Right ventricle myocardium superior (tissue), 1 donor: Measurements from ENCODE around the gene RREB1. TPM values are rescaled to one million over a fixed set of nuclear protein-coding genes. Genes with fewer than 3 reads are reported as not detected.

ENCODE experiments used
- ATAC-seq: fragments of 200-7000 bp; cut with Tn5 transposase; one replicate; pipeline ENCODE4 v1.9.1; 2020; ENCODE audit warnings: mild to moderate bottlenecking; ENCODE audit not compliant: poor library complexity
- DNase-seq: peaks from one replicate; pipeline ENCODE4 v3.0.0-alpha.2; 2020
- intact Hi-C: fragments of 100-400 bp; cut with DNase I; formaldehyde crosslinking; loops from one replicate; pipeline ENCODE4 v1.11.2; 2022
- total RNA-seq: library from RNA; stranded (reverse); fragmentation: NEBNext Ultra II Directional; extraction: Animal tissue kit (Norgen Biotek cat#: 25700); gene quantifications from one replicate; pipeline ENCODE4 v1.2.1, GENCODE V29; 2021
- donor health status: DM: no; HTN: yes; CAD: no; lungs with severe emphysema.

Gene RREB1
- total RNA-seq, 1 donor from 2014 or later, result 34.2 TPM

DNA sequence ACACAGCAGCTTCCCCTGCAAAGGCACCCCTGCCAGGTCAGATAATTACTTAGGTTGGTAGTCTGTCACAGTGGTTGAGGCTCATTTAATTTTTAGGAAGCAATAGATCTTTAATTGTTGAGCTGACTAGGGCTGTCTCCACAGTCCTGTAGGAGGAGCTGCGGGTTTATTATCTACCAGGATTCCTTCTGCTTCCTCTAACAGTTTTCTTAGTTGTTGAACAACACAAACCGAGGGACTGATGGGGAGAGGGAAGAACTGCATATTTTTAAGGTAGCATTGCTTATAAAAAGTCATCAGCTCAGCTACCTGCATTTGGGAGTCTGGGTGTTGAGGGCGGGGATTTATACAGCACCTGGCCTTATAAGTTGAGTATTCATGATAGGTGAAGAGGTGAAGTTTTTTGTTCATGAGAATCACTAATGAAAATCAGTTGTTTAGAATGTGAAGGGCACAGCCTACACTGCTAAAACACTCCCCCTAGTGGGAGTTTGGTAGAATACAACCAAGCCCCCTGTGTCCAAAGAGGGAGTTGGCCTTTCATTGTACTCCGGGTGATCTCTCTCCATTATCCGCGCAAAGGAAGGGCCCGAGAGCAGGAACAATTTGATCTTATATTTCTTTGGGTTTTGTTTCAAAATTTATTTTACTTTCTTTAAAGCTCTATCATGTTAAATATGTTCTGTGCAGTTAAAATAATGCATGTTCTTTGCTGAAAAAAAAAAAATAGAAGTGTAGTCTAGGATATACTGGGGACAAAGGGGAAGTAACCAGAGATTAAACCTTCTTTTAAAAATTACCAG, 135.6 kb downstream of the RREB1 start:
- DNase-seq (no peak), ATAC-seq (peak; percentile 67)
- intact Hi-C loops, result loop anchor here (5.0 to 10.0 kb wide), 3 partner anchors 521 to 669 kb away; no protein-coding TSS in a partner anchor

DNA sequence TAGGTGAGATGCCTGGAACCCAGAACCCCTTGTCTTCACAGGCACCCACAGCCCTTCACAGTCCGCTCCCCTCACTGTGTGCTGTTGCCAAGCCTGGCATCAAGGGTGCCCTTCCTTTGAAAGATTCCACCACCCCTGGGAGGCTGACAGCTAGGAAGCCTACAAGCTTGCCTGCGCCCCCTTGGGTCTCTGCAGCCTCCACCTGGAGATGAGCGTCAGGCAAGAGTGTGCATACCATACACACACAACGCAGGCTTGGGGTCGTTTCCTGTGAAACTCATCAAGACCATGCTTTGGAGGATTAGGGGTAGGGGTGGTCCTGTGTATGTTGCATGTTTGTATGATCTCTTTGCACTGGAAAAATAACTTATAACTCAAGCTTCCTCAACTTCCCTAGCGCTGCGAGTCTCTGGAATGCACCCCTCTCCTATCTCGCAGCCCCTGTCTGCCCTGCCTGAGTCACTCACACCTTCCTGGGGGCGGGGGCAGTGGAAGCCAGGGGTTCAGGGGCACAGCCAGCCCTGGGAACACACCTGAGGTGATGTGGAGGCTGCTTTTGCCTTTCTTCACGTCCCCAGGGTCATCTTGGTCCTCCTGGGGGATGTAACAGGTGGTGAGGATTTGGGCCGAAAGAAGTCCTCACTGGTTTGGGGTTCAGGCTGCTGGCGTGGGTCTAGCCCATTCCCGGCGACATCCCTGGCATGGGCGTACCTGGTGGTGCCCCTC, 138.1 kb downstream of the RREB1 start:
- intact Hi-C loops, result loop anchor here (10.0 kb wide), 1 partner anchor 671 kb away; no protein-coding TSS in a partner anchor
- ATAC-seq, result no peak
- no peak for DNase-seq

DNA sequence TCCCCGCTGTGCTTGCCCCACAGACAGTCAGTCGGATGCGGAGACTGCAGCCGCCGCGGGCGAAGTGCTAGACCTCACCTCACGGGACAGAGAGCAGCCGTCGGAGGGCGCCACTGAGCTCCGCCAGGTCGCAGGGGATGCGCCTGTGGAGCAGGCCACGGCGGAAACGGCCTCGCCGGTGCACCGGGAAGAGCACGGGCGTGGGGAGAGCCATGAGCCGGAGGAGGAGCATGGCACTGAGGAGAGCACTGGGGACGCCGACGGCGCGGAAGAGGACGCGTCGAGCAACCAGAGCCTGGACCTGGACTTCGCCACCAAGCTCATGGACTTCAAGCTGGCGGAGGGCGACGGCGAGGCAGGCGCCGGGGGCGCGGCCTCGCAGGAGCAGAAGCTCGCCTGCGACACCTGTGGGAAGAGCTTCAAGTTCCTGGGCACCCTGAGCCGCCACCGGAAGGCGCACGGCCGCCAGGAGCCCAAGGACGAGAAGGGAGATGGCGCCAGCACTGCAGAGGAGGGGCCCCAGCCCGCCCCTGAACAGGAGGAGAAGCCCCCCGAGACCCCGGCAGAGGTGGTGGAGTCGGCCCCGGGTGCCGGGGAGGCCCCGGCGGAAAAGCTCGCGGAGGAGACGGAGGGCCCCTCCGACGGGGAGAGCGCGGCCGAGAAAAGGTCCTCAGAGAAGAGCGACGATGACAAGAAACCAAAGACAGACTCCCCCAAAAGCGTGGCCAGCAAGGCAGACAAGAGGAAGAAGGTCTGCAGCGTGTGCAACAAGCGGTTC, 138.8 kb downstream of the RREB1 start:
- intact Hi-C loops, result loop anchor here (10.0 kb wide), 1 partner anchor 672 kb away; no protein-coding TSS in a partner anchor
- ATAC-seq (no peak), DNase-seq (no peak)

DNA sequence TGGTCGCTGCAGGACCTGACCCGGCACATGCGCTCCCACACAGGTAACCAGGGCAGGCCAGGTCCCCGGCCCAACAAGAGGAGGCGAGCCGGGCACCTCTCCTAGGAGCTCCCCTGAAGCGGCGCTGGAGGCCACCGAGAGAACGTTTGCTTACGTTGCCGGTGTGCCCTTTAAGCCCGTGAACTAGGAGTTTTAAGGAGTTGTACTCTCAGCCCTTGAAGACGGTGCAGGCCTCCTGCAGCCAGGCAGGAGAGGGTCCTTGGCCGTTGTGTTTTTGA, 139.4 kb downstream of the RREB1 start:
- intact Hi-C loops, result loop anchor here (10.0 kb wide), 1 partner anchor 672 kb away; no protein-coding TSS in a partner anchor
- ATAC-seq (no peak), DNase-seq (no peak)

DNA sequence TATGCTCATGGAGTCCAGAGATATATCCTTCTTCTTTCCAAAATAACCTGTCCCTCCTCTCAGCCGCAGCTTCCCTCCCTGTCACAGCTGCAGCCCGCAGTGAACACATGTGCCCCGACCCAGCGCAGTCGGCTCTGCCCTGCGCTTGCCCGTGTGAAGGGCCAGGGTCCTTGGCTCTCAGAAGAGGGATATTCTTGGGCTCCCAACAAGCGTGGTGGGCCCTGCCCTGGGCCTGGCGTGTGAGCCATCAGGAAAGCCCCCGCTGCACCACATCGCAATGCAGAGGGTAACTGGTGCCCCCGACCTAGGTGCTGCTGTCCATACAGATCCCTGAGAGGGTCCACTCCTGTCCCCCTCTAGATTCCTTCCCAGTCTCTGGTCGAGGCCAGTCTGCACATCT, 140.1 kb downstream of the RREB1 start:
- no peak for DNase-seq
- intact Hi-C loops, result loop anchor here (10.0 kb wide), 1 partner anchor 673 kb away; no protein-coding TSS in a partner anchor
- no peak for ATAC-seq

DNA sequence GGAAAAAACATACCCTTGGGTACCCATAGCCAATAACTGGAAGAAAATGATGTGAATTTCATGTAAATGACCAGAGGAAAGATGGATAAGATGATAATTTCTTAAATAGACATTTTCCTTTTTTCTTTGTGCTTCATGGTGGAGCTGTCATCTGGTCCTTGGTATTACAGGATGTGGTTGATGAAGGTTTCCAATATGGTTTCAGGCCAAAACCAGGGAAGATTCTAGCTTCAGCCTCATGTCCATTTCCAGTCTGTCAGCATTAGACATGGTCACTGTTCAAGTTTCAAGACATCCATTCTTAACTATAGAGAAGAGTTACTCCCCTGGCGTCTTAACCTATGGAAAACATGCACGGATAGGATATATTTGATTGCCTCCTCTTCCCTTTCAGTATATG, 141.6 kb downstream of the RREB1 start:
- DNase-seq (no peak), ATAC-seq (no peak)
- intact Hi-C loops, result loop anchor here (10.0 kb wide), 1 partner anchor 675 kb away; no protein-coding TSS in a partner anchor

DNA sequence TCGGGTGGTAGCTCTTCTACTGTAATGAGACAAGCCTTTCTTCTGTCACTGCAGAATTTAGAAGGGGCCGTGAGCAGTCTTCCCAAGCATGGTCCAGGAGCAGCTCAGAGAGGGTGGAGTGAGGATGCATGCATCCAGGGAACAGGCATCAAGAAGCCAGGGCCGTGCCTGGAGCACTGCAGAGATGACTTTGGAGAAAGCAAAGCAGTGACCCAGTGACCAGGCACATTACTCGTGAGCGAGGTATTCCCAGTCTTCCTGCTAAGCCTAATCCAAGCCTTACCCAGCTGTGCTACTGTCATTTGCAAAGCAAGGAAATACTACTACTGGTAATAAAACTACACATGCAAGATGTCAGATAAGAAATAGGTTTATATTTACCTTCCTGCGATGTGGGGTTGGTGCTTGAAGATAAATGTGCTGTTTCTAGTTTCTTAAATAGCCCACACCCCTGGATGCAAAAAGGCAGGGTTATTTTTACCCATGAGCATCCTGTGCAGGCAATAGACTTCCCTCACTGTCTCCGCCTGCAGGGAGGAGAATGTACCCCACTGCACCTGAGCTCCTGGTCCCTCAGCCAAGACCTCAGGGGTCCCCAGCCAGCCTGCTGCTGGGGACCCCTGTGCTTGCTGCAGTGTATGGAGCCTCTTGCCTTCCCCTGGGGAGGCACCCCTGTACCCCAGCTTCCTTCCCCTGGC, 142.3 kb downstream of the RREB1 start:
- ATAC-seq, result no peak
- intact Hi-C loops, result loop anchor here (10.0 kb wide), 1 partner anchor 675 kb away; no protein-coding TSS in a partner anchor
- DNase-seq, result no peak

DNA sequence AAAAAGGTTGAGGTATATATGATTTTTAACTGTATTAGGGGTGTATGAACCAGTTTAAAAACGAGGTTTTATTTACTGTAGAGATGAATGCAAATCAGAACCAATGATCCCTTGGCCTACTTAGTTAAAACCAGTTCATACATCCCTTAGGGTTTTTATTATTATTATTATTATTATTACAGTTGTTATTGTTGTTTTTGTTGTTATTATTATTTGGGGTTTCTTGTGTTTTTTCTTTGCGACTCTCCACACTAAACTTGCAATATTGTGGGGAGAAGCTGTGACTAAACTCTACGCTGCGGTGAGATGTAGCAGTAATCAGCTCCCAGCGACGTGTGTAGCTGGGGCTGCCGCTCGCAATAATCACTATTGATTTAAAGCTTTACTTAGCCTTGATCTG, 143.1 kb downstream of the RREB1 start:
- intact Hi-C loops, result no loop called here
- ATAC-seq, result no peak
- no peak for DNase-seq

DNA sequence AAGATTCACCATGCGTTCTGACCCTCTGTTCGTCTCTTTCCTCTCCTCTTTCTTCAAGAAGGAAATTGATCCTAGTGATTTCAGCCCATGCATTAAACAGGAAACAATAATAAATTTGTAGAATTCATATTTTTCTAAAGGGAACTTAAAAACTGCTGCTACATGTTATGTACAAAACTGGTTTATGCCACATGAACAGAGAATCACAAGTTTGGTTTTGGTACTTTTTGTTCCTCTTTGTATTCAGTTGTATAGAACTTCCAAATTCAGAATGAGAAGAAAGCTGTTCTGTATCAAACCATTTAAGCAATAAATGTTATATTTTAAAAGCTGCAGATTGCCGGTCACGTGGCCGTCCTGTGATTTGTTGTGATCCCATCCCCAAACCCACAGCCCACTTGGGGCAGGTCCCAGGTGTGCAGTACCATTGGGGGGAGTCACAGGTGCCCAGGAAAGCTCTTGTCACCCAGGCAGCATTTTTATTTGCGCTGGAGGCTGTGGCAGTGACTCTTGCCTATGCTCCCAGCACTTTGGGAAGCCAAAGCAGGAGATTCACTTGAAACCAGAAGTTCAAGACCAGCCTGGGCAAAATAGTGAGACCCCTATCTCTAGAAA, 144.0 kb downstream of the RREB1 start:
- ATAC-seq, result no peak
- no peak for DNase-seq
- intact Hi-C loops, result no loop called here

DNA sequence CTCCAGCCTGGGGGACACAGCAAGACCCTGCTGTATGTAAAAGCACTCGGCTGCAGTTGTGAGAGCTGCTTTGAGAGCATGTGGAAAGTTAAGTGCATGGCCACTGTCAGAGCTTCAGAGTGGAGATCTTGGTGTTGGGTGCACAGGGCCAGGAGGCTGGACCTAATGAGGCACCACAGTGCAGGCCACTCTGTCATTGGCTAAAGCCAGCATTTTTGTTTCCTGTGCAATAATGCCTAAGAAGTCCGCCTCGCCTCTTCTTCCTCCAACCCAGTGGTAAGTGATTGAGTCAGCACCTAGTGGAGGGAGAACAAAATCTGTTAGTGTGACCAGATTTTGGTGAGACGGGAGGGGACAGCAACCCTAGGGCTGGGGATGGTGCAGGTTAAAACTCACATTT, 144.6 kb downstream of the RREB1 start:
- ATAC-seq (peak; percentile 64), DNase-seq (no peak)
- intact Hi-C loops, result no loop called here

DNA sequence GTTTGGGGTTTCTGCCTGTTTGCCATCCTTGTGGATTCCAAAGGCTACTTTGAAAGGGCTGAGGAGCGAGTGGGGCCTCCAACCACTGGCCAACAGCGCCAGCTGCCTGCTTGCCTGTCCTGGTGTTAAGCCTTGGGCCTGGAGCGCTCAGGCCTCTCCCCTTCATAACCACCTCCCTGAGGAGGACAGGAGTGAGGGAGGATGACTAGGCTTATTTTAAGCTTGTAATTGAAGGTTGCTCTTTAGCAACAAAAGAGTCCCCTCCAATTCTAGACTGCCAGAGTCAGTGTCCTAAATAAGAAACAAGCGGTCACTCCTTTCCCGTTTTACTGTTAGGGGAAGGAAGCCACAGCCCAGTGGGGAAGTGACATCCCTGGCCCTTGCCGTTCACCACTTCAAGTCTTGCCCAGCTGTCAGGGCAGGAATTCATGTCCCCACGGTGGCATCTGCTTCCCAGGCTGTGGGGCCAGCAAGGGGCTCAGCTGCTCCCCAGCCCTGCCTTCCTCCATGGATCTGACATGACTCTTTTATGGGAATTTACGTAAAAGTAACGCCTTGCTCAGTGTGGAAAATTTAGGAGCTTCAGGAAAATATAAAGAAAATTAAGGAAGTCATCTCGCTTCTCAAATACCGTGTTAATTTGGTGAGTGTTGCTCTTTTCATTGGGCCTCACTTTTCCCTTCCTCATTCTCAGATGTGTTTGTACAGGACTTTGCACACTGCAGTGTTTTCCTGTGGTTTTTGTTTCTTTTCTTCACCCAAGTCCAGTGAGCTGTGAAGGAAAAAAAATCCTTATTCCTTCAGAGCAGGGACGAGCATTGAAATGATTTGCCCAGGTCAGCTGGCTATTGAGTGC, 147.4 kb downstream of the RREB1 start:
- peak; percentile 50 for DNase-seq
- intact Hi-C loops, result no loop called here
- ATAC-seq, result peak; percentile 51

DNA sequence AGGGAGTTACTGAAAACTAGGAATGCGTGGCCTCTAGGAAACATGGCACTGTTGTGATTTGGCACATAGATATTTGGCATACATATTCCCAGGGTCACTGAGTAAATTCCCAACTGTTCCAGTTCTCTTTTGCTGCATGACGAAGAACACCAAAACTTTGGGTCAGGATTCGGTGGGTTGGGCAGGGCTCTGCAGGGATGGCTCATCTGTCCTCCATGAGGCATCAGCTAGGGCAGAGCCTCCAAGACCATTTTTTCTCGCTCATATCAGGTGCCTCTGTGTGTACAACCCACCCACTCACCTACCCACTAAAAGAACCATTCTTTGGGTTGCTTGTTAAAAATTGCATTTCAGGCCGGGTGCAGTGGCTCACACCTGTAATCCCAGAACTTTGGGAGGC, 148.2 kb downstream of the RREB1 start:
- ATAC-seq, result no peak
- DNase-seq, result no peak

DNA sequence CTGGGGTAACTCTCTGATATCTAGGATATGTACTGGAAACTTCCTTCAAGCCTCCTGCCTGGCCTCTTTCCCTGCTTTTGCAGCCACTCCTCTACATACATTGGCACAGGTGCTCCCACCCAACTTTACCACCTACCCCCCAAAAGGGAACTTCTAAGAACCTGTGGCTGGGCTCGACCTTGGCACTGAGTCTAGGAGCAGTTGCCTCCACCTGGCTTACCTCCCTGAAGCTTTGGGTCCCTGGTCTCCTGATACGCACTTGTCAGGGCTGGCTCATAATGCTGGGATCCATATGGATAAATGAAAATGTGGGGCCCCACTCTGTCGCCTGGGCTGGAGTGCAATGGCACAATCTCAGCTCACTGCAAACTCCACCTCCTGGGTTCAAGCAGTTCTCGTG, 149.0 kb downstream of the RREB1 start:
- ATAC-seq (no peak), DNase-seq (no peak)
- intact Hi-C loops, result no loop called here

More for the DNA sequence above, 148.2 kb downstream of the RREB1 start:
- intact Hi-C loops, result no loop called here

DNA sequence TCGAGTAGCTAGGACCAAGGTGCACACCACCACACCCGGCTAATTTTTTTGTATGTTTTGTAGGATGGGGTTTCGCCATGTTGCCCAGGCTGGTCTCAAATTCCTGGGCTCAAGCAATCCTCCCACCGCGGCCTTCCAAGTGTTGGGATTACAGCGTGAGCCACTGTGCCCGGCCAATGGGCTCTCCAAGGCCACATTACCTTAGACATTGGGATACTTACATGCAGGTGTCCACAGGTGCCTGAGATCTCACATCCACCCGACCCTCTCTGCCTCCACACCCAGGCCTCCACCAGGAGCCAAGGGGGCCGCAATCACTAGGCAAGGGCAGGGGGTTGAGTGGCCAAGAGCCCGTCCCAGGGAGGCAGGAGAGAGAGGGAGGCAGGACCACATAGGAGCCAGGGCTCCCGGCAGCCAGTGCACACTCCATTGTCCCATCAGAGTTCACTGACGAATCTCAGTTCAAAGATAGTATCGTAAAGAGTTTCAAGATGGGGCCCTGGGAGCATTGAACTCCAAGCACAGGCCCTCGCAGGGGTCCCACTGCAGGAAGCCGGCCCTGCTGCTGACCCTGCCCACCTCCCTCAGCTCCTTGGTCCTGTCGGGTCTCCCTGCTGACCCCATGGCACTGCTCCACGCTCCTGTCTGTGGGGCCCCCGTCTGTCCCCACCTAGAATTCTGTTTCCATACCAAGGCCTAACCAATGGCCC, 149.9 kb downstream of the RREB1 start:
- intact Hi-C loops, result no loop called here
- ATAC-seq (no peak), DNase-seq (no peak)

DNA sequence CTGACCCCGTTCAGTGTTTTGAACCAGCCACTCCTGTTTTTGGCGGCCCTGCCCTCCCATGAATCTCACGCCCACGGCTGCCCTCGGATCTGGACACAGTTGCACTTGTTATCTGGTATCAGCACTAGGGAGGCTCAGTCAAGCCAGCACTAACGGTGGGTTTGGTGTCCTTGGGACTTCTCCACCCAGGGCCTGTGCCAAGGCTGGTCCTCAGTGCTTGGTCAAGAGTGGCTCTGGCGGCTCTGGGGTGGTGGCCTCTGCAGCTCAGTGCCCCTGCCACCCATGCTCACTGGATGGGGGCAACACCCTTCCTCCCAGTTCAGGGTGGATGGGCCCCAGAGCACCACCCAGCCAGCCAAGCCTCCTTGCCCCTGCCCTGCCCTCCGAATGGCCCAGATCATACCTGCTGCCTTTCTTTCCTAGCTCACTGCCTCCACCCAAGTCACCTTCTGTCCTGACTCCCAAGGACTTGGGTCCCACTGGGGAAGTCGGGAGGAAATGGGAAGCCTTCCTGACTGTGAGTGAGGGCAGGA, 150.5 kb downstream of the RREB1 start:
- DNase-seq (peak; percentile 37), ATAC-seq (no peak)
- intact Hi-C loops, result no loop called here

DNA sequence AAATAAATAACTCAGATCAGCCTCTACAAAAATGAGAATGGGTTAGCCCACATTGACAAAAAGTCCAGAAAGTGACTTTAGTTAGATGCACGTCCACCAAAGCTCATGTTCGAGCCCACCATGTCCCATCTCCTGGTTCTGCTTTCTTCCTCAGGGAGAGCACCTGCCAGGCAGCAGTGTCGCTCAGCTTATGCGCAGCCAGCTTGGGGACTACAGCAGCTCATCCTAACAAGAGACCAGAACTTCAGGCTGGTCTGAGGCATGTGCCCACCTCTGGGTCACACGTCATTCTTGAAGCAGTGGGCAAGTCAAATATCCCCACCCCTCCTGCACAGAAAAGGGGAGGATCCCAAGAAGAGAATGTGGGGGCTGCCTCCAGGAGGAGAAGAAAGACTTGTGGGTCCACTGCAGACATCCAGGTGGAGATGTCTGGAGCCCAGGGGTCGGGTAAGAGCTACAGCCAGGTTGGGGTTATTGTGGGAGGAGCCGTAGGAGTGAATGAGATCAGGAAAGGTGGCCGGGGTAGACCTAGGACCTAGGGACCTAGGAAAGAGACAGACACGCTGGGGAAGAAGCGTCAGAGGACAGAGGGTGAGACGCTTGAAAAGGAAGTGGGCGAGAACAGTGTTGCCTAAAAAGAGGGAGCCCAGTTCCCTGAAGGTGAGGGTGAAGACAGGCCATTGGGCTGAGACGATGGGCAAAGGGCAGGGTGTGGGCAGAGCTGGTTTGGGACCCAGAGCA, 152.7 kb downstream of the RREB1 start:
- ATAC-seq (peak; percentile 17), DNase-seq (no peak)
- intact Hi-C loops, result no loop called here
